B cell (primary cell): ENCODE results near the gene SMIM5. TPM values are rescaled to one million over a fixed set of nuclear protein-coding genes. Genes with fewer than 3 reads are reported as not detected.

Source experiments
- ATAC-seq: fragments of 200-7000 bp; cut with Tn5 transposase; one replicate; pipeline ENCODE4 v1.10.0; 2021; ENCODE audit warnings: low read depth, mild to moderate bottlenecking, moderate number of reproducible peaks, moderate library complexity
- CTCF ChIA-PET: fragments of 350-600 bp; sonication (Branson Sonifier 250); formaldehyde crosslinking; loops from one replicate; lab custom pipeline; 2021; ENCODE audit warnings: antibody characterized with exemption, inconsistent platforms; lab: Charles Lee
- POLR2A ChIA-PET: fragments of 350-600 bp; sonication (Branson Sonifier 250); formaldehyde crosslinking; loops from one replicate; lab custom pipeline; 2021; ENCODE audit warnings: antibody characterized with exemption; lab: Charles Lee
- DNase-seq: peaks from one replicate; pipeline ENCODE4 v3.0.0; 2013
- H2AFZ ChIP-seq: 2 replicates; pipeline ENCODE4 v1.6.1; 2012; ENCODE audit warnings: mild to moderate bottlenecking, low read depth, low read length; ENCODE audit not compliant: insufficient read depth, poor library complexity, severe bottlenecking
- H3K27ac ChIP-seq, 2 donors: 1 replicate in 1 of 2; 2 replicates in 1 of 2; pipeline ENCODE4 v1.5.1; 2012 to 2013; ENCODE audit warnings: low read length in 2 of 2, mild to moderate bottlenecking in 2 of 2, moderate library complexity in 1 of 2
- H3K27me3 ChIP-seq, 4 experiments: fragments of 200-600 bp in 1 of 4; sonication (generic) in 1 of 4; replicated peaks in 1 of 4; 1 replicate in 2 of 4; 2 replicates in 2 of 4; pipeline versions ENCODE4 v1.6.1 to v1.7.0; 2013 to 2016; ENCODE audit warnings: low read length in 3 of 4, mild to moderate bottlenecking in 2 of 4, mixed read lengths in 1 of 4, moderate library complexity in 1 of 4; ENCODE audit not compliant: insufficient read depth in 4 of 4, control insufficient read depth in 3 of 4; ENCODE audit errors: control extremely low read depth in 1 of 4
- H3K36me3 ChIP-seq, 2 experiments: replicated peaks in 1 of 2; 1 replicate in 1 of 2; 2 replicates in 1 of 2; pipeline versions ENCODE4 v1.6.1 to v1.7.1; 2013; ENCODE audit warnings: low read length in 1 of 2; ENCODE audit not compliant: insufficient read depth in 2 of 2, control insufficient read depth in 1 of 2; ENCODE audit errors: control extremely low read depth in 1 of 2, extremely low read depth in 1 of 2
- H3K4me1 ChIP-seq, 2 donors: fragments of 200-600 bp in 1 of 2; sonication (generic) in 1 of 2; 1 replicate in 1 of 2; 2 replicates in 1 of 2; pipeline versions ENCODE4 v1.5.1 to v1.6.1; 2013 to 2017; ENCODE audit warnings: low read length in 2 of 2; ENCODE audit not compliant: control insufficient read depth in 2 of 2, insufficient read depth in 2 of 2
- H3K4me2 ChIP-seq: replicated peaks from 2 replicates; pipeline ENCODE3; 2012; ENCODE audit warnings: mild to moderate bottlenecking, low read depth, low read length; ENCODE audit not compliant: poor library complexity, severe bottlenecking
- H3K4me3 ChIP-seq, 5 experiments: fragments of 200-600 bp in 1 of 5; sonication (generic) in 1 of 5; 1 replicate in 3 of 5; 2 replicates in 2 of 5; pipeline versions ENCODE4 v1.5.1 to v1.7.0; 2011 to 2016; ENCODE audit warnings: low read length in 4 of 5, mild to moderate bottlenecking in 4 of 5, low read depth in 2 of 5, control low read depth in 1 of 5, moderate library complexity in 1 of 5; ENCODE audit not compliant: insufficient read depth in 1 of 5; ENCODE audit errors: control extremely low read depth in 1 of 5, extremely low read depth in 1 of 5
- H3K79me2 ChIP-seq: fragments of 200-600 bp; sonication (generic); one replicate; pipeline ENCODE4 v1.6.0; 2016; ENCODE audit warnings: low read length; ENCODE audit not compliant: control insufficient read depth, insufficient read depth
- H3K9ac ChIP-seq: fragments of 200-600 bp; sonication (generic); 2 replicates; pipeline ENCODE4 v1.6.1; 2017; ENCODE audit warnings: mild to moderate bottlenecking, low read length, moderate library complexity
- H3K9me3 ChIP-seq, 3 donors: one replicate each; pipeline versions ENCODE4 v1.6.1 to v1.7.1; 2013; ENCODE audit warnings: low read length in 2 of 3; ENCODE audit not compliant: control insufficient read depth in 2 of 3, insufficient read depth in 1 of 3; ENCODE audit errors: control extremely low read depth in 1 of 3
- H4K20me1 ChIP-seq: 2 replicates; pipeline ENCODE4 v1.6.0; 2012; ENCODE audit warnings: mild to moderate bottlenecking, low read length; ENCODE audit not compliant: insufficient read depth, control insufficient read depth, poor library complexity, severe bottlenecking
- H3K27ac Mint-ChIP-seq: one replicate; pipeline ENCODE4 v1.8.0; 2021; ENCODE audit warnings: mixed read lengths
- H3K27me3 Mint-ChIP-seq: one replicate; pipeline ENCODE4 v1.8.0; 2021; ENCODE audit warnings: mixed read lengths
- H3K4me1 Mint-ChIP-seq: one replicate; pipeline ENCODE4 v1.8.0; 2021; ENCODE audit warnings: mixed read lengths
- H3K4me3 Mint-ChIP-seq: one replicate; pipeline ENCODE4 v1.8.0; 2021; ENCODE audit warnings: mixed read lengths
- H3K9me3 Mint-ChIP-seq: one replicate; pipeline ENCODE4 v1.8.0; 2022; ENCODE audit warnings: mixed read lengths; ENCODE audit not compliant: insufficient read depth
- CTCF ChIP-seq: fragments of 200-600 bp; IDR thresholded peaks from one replicate; pipeline ENCODE4 v1.8.0; 2022; ENCODE audit warnings: antibody characterized with exemption, mild to moderate bottlenecking
- EZH2 ChIP-seq: IDR thresholded peaks from 2 replicates; pipeline ENCODE4 v1.6.1; 2012; ENCODE audit warnings: borderline replicate concordance, low read depth, mild to moderate bottlenecking, moderate library complexity, low read length; ENCODE audit not compliant: insufficient read depth, poor library complexity, severe bottlenecking
- WGBS: methylation state at CpG from one replicate; pipeline ENCODE4 v1.1.5; 2013; ENCODE audit warnings: missing lambda C conversion rate; ENCODE audit not compliant: insufficient coverage; 5-methylcytosine and 5-hydroxymethylcytosine counted together
- intact Hi-C: fragments of 100-400 bp; cut with micrococcal nuclease; formaldehyde crosslinking; loops from one replicate; pipeline ENCODE4 v1.10.0; 2022
- polyA plus RNA-seq: library from polyadenylated mRNA; depleted of rRNA; stranded (reverse); fragments of >200 nt; gene quantifications from 2 replicates; pipeline ENCODE4 v1.2.3, GENCODE V29; 2012
- total RNA-seq, 2 donors: library from RNA; stranded (reverse); fragments of 120-200 nt in 1 of 2; gene quantifications; 1 replicate in 1 of 2; 2 replicates in 1 of 2; pipeline versions ENCODE4 v1.2.3 to v1.2.4, GENCODE V29; 2013 to 2022

The SMIM5 gene
- total and polyA plus RNA-seq, 2 donors (not counting 1 experiment from before 2014, with no cell fraction given): 0.62 to 7.6 TPM

- Histone ChIP-seq H3K27me3 (no peaks in the 10 kb centered on the region), H3K9me3 (no peaks in the 10 kb centered on the region), H3K4me1 (no peaks in the 10 kb centered on the region), H2AFZ (no peak overlapping the region), H3K4me3 (no peak overlapping the region), H3K79me2 (no peaks in the 10 kb centered on the region), H3K9ac (no peak overlapping the region), H3K36me3 (peaks cover 0 to 61% of the 10 kb centered on the region in 2 experiments), H3K4me2 (no peak overlapping the region), H4K20me1 (no peaks in the 10 kb centered on the region), H3K27ac (no peak overlapping the region)
- no peak for TF ChIP-seq CTCF
- no peak for TF ChIP-seq EZH2
- no peak overlapping the region for H3K4me3 Mint-ChIP-seq
- peaks cover 2% of the 10 kb centered on the region for H3K4me1 Mint-ChIP-seq
- ChIA-PET CTCF (interaction anchor here (3.7 to 19.7 kb wide), 2 partner anchors 11 to 125 kb away, joined by 27 to 389 read pairs; partner anchors contain the start of gene SMIM5), POLR2A (no interaction called here)
- H3K27me3 Mint-ChIP-seq: no peaks in the 10 kb centered on the region
- no peaks in the 10 kb centered on the region for H3K9me3 Mint-ChIP-seq
- DNase-seq: no peak
- WGBS: 92% methylated on average over 15 of the region's 15 CpGs
- intact Hi-C loops: no loop called here
- ATAC-seq: no peak
- no peak overlapping the region for H3K27ac Mint-ChIP-seq
Measured at GRCh38 chr17:75622771-75623273, 10.4 kb upstream of the SMIM5 start.

GRCh38 chr17:75623386-75623785 lies 9.8 kb upstream of the SMIM5 start:
- no peak for ATAC-seq
- no peak overlapping the region for H3K27ac ChIP-seq
- peaks cover 0 to 60% of the 10 kb centered on the region in 2 experiments for H3K36me3 ChIP-seq
- no peak overlapping the region for H3K4me3 Mint-ChIP-seq
- no peak overlapping the region for H2AFZ ChIP-seq
- no peaks in the 10 kb centered on the region for H3K27me3 ChIP-seq
- no peaks in the 10 kb centered on the region for H3K79me2 ChIP-seq
- H3K27ac Mint-ChIP-seq: no peak overlapping the region
- no peaks in the 10 kb centered on the region for H3K27me3 Mint-ChIP-seq
- no peak overlapping the region for H3K4me2 ChIP-seq
- intact Hi-C loops: no loop called here
- no peak overlapping the region for H3K9ac ChIP-seq
- H3K9me3 ChIP-seq: no peaks in the 10 kb centered on the region
- peaks cover 2% of the 10 kb centered on the region for H3K4me1 Mint-ChIP-seq
- CTCF ChIA-PET: interaction anchor here (3.7 to 19.7 kb wide), 2 partner anchors 11 to 124 kb away, joined by 27 to 389 read pairs; partner anchors contain the start of gene SMIM5
- no peak for DNase-seq
- H3K4me1 ChIP-seq: no peaks in the 10 kb centered on the region
- TF ChIP-seq CTCF (no peak), EZH2 (no peak)
- no peaks in the 10 kb centered on the region for H3K9me3 Mint-ChIP-seq
- POLR2A ChIA-PET: no interaction called here
- 95% methylated on average over 7 of the region's 9 CpGs for WGBS
- H4K20me1 ChIP-seq: no peaks in the 10 kb centered on the region
- no peak overlapping the region for H3K4me3 ChIP-seq
